ENCODE results near the gene ARHGAP10.

The ARHGAP10 gene

GRCh38 chr4:147851135-147851534 is 119.2 kb downstream of the ARHGAP10 start:
- no peak overlapping the region for H3K23ac ChIP-seq (ENCODE audit: low read depth, low read length, poor library complexity)
- H3K27me3 ChIP-seq (ENCODE audit: control insufficient read depth in 3 of 3, insufficient read depth in 3 of 3, low read depth in 1 of 3, low read length in 3 of 3), result no peaks in the 10 kb centered on the region
- no peaks in the 10 kb centered on the region for H3K36me3 ChIP-seq (replicated peaks in 1 of 2; ENCODE audit: control insufficient read depth in 2 of 2, insufficient read depth in 2 of 2, low read length in 2 of 2)
- H3K9ac ChIP-seq (ENCODE audit: low read depth, low read length, poor library complexity), result no peak overlapping the region
- H2BK12ac ChIP-seq (ENCODE audit: low read length), result no peak overlapping the region
- no peaks in the 10 kb centered on the region for H3K79me1 ChIP-seq (ENCODE audit: low read depth, low read length)
- no peak overlapping the region for H4K91ac ChIP-seq (ENCODE audit: low read depth, low read length, poor library complexity)
- no peak overlapping the region for H3K27ac ChIP-seq (replicated peaks; ENCODE audit: low read length)
- peaks cover 0 to 3% of the 10 kb centered on the region in 2 donors for H3K4me1 ChIP-seq (ENCODE audit: control insufficient read depth in 2 of 2, insufficient read depth in 1 of 2, low read depth in 1 of 2, low read length in 2 of 2)
- H3K4me2 ChIP-seq (ENCODE audit: insufficient read depth, low read length, poor library complexity, severe bottlenecking), result no peak overlapping the region
- no peak overlapping the region for H2BK120ac ChIP-seq (ENCODE audit: low read depth, low read length)
- H3K9me3 ChIP-seq (replicated peaks in 1 of 2; ENCODE audit: control insufficient read depth in 2 of 2, insufficient read depth in 1 of 2, low read depth in 1 of 2, low read length in 2 of 2), result no peaks in the 10 kb centered on the region
- H3K4ac ChIP-seq (ENCODE audit: low read length), result no peak overlapping the region
- H3K14ac ChIP-seq (ENCODE audit: low read length), result no peak overlapping the region
- no peak overlapping the region for H2BK15ac ChIP-seq (ENCODE audit: low read length)
- WGBS, 2 donors (ENCODE audit: extremely low coverage in 2 of 2, insufficient read length in 2 of 2, insufficient replicate concordance in 1 of 2), result no CpG with 5 or more reads among the region's 2 CpGs
- H3K18ac ChIP-seq (ENCODE audit: low read length), result no peak overlapping the region
- no peak overlapping the region for H4K8ac ChIP-seq (ENCODE audit: low read depth, low read length)
- H2AK5ac ChIP-seq (ENCODE audit: low read depth, low read length), result no peak overlapping the region
- H2BK5ac ChIP-seq (ENCODE audit: low read length), result no peak overlapping the region
- no peak overlapping the region for H3K4me3 ChIP-seq (ENCODE audit: low read length in 2 of 2)
- H2AFZ ChIP-seq (ENCODE audit: low read length), result no peak overlapping the region
- no peak for DNase-seq (ENCODE audit: low spot score)

GRCh38 chr4:147853706-147854105 is 121.8 kb downstream of the ARHGAP10 start:
- Histone ChIP-seq H2AFZ (ENCODE audit: low read length) (no peak overlapping the region), H3K9ac (ENCODE audit: low read depth, low read length, poor library complexity) (no peak overlapping the region), H2BK12ac (ENCODE audit: low read length) (no peak overlapping the region), H3K4ac (ENCODE audit: low read length) (no peak overlapping the region), H4K8ac (ENCODE audit: low read depth, low read length) (no peak overlapping the region), H2BK15ac (ENCODE audit: low read length) (no peak overlapping the region), H3K14ac (ENCODE audit: low read length) (no peak overlapping the region), H4K91ac (ENCODE audit: low read depth, low read length, poor library complexity) (no peak overlapping the region), H3K36me3 (replicated peaks in 1 of 2; ENCODE audit: control insufficient read depth in 2 of 2, insufficient read depth in 2 of 2, low read length in 2 of 2) (no peaks in the 10 kb centered on the region), H3K27me3 (ENCODE audit: control insufficient read depth in 3 of 3, insufficient read depth in 3 of 3, low read depth in 1 of 3, low read length in 3 of 3) (no peaks in the 10 kb centered on the region), H3K4me3 (ENCODE audit: low read length in 2 of 2) (no peak overlapping the region), H3K4me1 (ENCODE audit: control insufficient read depth in 2 of 2, insufficient read depth in 1 of 2, low read depth in 1 of 2, low read length in 2 of 2) (peaks cover 0 to 3% of the 10 kb centered on the region in 2 donors), H3K18ac (ENCODE audit: low read length) (no peak overlapping the region), H2AK5ac (ENCODE audit: low read depth, low read length) (no peak overlapping the region), H3K27ac (replicated peaks; ENCODE audit: low read length) (no peak overlapping the region), H3K23ac (ENCODE audit: low read depth, low read length, poor library complexity) (no peak overlapping the region), H2BK120ac (ENCODE audit: low read depth, low read length) (no peak overlapping the region), H3K79me1 (ENCODE audit: low read depth, low read length) (no peaks in the 10 kb centered on the region), H3K4me2 (ENCODE audit: insufficient read depth, low read length, poor library complexity, severe bottlenecking) (no peak overlapping the region), H3K9me3 (replicated peaks in 1 of 2; ENCODE audit: control insufficient read depth in 2 of 2, insufficient read depth in 1 of 2, low read depth in 1 of 2, low read length in 2 of 2) (no peaks in the 10 kb centered on the region), H2BK5ac (ENCODE audit: low read length) (no peak overlapping the region)
- WGBS, 2 donors (ENCODE audit: extremely low coverage in 2 of 2, insufficient read length in 2 of 2, insufficient replicate concordance in 1 of 2), result no CpG with 5 or more reads among the region's 2 CpGs
- DNase-seq (ENCODE audit: low spot score), result no peak

- H3K4me1 ChIP-seq (ENCODE audit: control insufficient read depth in 2 of 2, insufficient read depth in 1 of 2, low read depth in 1 of 2, low read length in 2 of 2), result peaks cover 0 to 3% of the 10 kb centered on the region in 2 donors
- no peak overlapping the region for H3K18ac ChIP-seq (ENCODE audit: low read length)
- H3K79me1 ChIP-seq (ENCODE audit: low read depth, low read length), result no peaks in the 10 kb centered on the region
- no CpG with 5 or more reads among the region's 3 CpGs for WGBS, 2 donors (ENCODE audit: extremely low coverage in 2 of 2, insufficient read length in 2 of 2, insufficient replicate concordance in 1 of 2)
- H2AK5ac ChIP-seq (ENCODE audit: low read depth, low read length), result no peak overlapping the region
- no peaks in the 10 kb centered on the region for H3K27me3 ChIP-seq (ENCODE audit: control insufficient read depth in 3 of 3, insufficient read depth in 3 of 3, low read depth in 1 of 3, low read length in 3 of 3)
- no peak for DNase-seq (ENCODE audit: low spot score)
- no peak overlapping the region for H2BK12ac ChIP-seq (ENCODE audit: low read length)
- no peak overlapping the region for H3K14ac ChIP-seq (ENCODE audit: low read length)
- H4K91ac ChIP-seq (ENCODE audit: low read depth, low read length, poor library complexity), result no peak overlapping the region
- no peak overlapping the region for H3K4me2 ChIP-seq (ENCODE audit: insufficient read depth, low read length, poor library complexity, severe bottlenecking)
- H3K9me3 ChIP-seq (replicated peaks in 1 of 2; ENCODE audit: control insufficient read depth in 2 of 2, insufficient read depth in 1 of 2, low read depth in 1 of 2, low read length in 2 of 2), result no peaks in the 10 kb centered on the region
- no peak overlapping the region for H4K8ac ChIP-seq (ENCODE audit: low read depth, low read length)
- H3K4ac ChIP-seq (ENCODE audit: low read length), result no peak overlapping the region
- H3K4me3 ChIP-seq (ENCODE audit: low read length in 2 of 2), result no peak overlapping the region
- no peak overlapping the region for H3K23ac ChIP-seq (ENCODE audit: low read depth, low read length, poor library complexity)
- H2BK120ac ChIP-seq (ENCODE audit: low read depth, low read length), result no peak overlapping the region
- no peak overlapping the region for H3K27ac ChIP-seq (replicated peaks; ENCODE audit: low read length)
- H2BK15ac ChIP-seq (ENCODE audit: low read length), result no peak overlapping the region
- no peak overlapping the region for H2BK5ac ChIP-seq (ENCODE audit: low read length)
- H2AFZ ChIP-seq (ENCODE audit: low read length), result no peak overlapping the region
- no peak overlapping the region for H3K9ac ChIP-seq (ENCODE audit: low read depth, low read length, poor library complexity)
- H3K36me3 ChIP-seq (replicated peaks in 1 of 2; ENCODE audit: control insufficient read depth in 2 of 2, insufficient read depth in 2 of 2, low read length in 2 of 2), result no peaks in the 10 kb centered on the region
Observed at GRCh38 chr4:147854154-147854553, 122.3 kb downstream of the ARHGAP10 start.

DNA sequence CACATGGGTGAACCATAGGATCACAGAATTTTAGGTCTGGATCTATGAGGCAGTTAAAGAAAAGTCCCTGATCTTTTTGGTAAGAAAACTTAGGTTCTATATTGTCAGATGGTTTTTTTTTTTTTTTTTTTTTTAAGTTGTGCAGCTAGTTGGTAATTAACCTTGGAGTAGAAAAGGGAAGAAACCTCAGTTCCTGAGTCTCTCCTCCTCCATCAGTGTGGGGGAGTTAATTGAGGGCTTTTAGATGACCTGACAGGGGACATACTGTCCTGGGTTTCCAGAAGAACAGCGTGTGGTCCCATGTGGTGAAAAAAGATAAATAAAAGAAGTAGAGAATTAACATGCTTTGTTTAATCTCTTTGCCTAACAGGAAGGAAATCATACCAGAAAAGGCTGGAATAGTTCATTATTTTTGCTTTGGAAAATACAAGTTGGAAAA is 123.7 kb downstream of the ARHGAP10 start:
- no peak overlapping the region for H4K91ac ChIP-seq (ENCODE audit: low read depth, low read length, poor library complexity)
- H3K4me2 ChIP-seq (ENCODE audit: insufficient read depth, low read length, poor library complexity, severe bottlenecking), result no peak overlapping the region
- no peak overlapping the region for H3K23ac ChIP-seq (ENCODE audit: low read depth, low read length, poor library complexity)
- no peak for DNase-seq (ENCODE audit: low spot score)
- H3K14ac ChIP-seq (ENCODE audit: low read length), result no peak overlapping the region
- no peaks in the 10 kb centered on the region for H3K9me3 ChIP-seq (replicated peaks in 1 of 2; ENCODE audit: control insufficient read depth in 2 of 2, insufficient read depth in 1 of 2, low read depth in 1 of 2, low read length in 2 of 2)
- no peak overlapping the region for H2AK5ac ChIP-seq (ENCODE audit: low read depth, low read length)
- no peak overlapping the region for H2BK5ac ChIP-seq (ENCODE audit: low read length)
- H2AFZ ChIP-seq (ENCODE audit: low read length), result no peak overlapping the region
- WGBS, 2 donors (ENCODE audit: extremely low coverage in 2 of 2, insufficient read length in 2 of 2, insufficient replicate concordance in 1 of 2), result no CpG with 5 or more reads among the region's 1 CpG
- no peak overlapping the region for H3K4me3 ChIP-seq (ENCODE audit: low read length in 2 of 2)
- peaks cover 0 to 3% of the 10 kb centered on the region in 2 donors for H3K4me1 ChIP-seq (ENCODE audit: control insufficient read depth in 2 of 2, insufficient read depth in 1 of 2, low read depth in 1 of 2, low read length in 2 of 2)
- H3K4ac ChIP-seq (ENCODE audit: low read length), result no peak overlapping the region
- no peak overlapping the region for H4K8ac ChIP-seq (ENCODE audit: low read depth, low read length)
- no peak overlapping the region for H2BK15ac ChIP-seq (ENCODE audit: low read length)
- H3K9ac ChIP-seq (ENCODE audit: low read depth, low read length, poor library complexity), result no peak overlapping the region
- no peak overlapping the region for H2BK12ac ChIP-seq (ENCODE audit: low read length)
- H2BK120ac ChIP-seq (ENCODE audit: low read depth, low read length), result no peak overlapping the region
- no peaks in the 10 kb centered on the region for H3K79me1 ChIP-seq (ENCODE audit: low read depth, low read length)
- no peak overlapping the region for H3K27ac ChIP-seq (replicated peaks; ENCODE audit: low read length)
- H3K18ac ChIP-seq (ENCODE audit: low read length), result no peak overlapping the region
- H3K36me3 ChIP-seq (replicated peaks in 1 of 2; ENCODE audit: control insufficient read depth in 2 of 2, insufficient read depth in 2 of 2, low read length in 2 of 2), result no peaks in the 10 kb centered on the region
- H3K27me3 ChIP-seq (ENCODE audit: control insufficient read depth in 3 of 3, insufficient read depth in 3 of 3, low read depth in 1 of 3, low read length in 3 of 3), result no peaks in the 10 kb centered on the region
